ENCODE results near the gene PCSK1N.

DNA sequence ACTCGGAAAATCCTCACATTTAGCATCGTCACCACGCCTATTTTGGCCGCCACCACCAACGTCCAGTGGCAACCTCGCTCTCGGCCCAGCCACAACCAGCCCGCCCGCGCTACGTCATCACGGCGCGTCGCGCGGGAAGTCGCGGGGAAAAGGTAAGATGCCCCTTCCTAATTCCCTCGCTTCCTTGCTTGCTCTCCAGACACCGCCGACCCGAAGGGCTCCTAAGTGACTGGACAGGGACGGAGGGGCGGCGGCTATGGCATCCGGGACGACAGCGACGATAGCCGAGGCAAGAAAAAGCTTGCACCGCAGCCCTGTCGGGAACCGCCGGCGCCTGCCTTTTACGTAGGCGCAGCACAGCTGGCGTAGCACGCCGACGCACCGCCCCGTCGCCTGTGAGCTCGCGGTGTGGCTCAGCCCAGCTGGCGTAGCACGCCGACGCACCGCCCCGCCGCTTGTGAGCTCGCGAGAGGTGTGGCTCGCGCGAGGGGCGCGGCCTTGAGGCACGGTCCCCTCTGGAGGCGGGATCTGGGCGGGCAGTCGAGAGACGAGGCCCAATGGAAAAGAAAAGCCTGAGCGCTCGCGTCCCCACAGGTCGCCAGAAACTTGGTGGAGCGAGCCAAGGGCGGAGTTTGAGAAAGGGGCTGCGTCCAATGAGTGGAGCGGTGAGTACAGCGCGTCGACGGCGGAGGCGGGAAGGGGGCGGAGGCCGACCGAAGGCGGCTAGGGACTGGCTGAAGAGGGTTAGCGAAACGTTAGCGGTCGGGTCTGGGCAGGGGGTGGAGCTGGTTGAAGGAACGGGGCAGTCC lies 33.9 kb downstream of the PCSK1N start, which contains the start of gene HDAC6:
- TF ChIP-seq, protein P1, sequence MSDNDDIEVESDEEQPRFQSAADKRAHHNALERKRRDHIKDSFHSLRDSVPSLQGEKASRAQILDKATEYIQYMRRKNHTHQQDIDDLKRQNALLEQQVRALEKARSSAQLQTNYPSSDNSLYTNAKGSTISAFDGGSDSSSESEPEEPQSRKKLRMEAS (IDR thresholded peaks at IDR 0.05): no peak
- TF ChIP-seq, protein P2, sequence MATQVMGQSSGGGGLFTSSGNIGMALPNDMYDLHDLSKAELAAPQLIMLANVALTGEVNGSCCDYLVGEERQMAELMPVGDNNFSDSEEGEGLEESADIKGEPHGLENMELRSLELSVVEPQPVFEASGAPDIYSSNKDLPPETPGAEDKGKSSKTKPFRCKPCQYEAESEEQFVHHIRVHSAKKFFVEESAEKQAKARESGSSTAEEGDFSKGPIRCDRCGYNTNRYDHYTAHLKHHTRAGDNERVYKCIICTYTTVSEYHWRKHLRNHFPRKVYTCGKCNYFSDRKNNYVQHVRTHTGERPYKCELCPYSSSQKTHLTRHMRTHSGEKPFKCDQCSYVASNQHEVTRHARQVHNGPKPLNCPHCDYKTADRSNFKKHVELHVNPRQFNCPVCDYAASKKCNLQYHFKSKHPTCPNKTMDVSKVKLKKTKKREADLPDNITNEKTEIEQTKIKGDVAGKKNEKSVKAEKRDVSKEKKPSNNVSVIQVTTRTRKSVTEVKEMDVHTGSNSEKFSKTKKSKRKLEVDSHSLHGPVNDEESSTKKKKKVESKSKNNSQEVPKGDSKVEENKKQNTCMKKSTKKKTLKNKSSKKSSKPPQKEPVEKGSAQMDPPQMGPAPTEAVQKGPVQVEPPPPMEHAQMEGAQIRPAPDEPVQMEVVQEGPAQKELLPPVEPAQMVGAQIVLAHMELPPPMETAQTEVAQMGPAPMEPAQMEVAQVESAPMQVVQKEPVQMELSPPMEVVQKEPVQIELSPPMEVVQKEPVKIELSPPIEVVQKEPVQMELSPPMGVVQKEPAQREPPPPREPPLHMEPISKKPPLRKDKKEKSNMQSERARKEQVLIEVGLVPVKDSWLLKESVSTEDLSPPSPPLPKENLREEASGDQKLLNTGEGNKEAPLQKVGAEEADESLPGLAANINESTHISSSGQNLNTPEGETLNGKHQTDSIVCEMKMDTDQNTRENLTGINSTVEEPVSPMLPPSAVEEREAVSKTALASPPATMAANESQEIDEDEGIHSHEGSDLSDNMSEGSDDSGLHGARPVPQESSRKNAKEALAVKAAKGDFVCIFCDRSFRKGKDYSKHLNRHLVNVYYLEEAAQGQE (IDR thresholded peaks at IDR 0.05; ENCODE audit: low read depth): no peak

Measured in Ishikawa (cell line).